ENCODE measurements around the gene ZC2HC1C.
"Not testable (repeated sequence)": the region's sequence is repeated elsewhere in the genome, so short reads cannot be mapped to it uniquely, and the experiment has no call there.

Gene ZC2HC1C

GRCh38 chr14:75094896-75095295 is 25.5 kb downstream of the ZC2HC1C start:
- no peak for DNase-seq (ENCODE audit: low spot score)

DNA sequence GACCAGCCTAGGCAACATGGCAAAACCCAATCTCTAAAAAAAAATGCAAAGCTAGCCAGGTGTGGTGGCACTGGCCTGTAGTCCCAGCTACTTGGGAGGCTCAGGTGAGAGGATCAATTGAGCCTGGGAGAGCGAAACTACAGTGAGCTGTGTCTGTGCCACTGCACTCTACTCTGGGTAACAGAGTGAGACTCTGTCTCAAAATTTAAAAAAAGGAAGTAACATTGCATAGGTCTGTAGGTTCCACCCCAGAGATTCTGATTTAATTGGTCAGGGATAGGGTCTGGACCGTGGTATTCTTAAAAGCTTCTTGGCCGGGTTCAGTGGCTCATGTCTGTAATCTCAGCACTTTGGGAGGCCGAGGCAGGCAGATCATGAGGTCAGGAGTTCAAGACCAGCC is 26.2 kb downstream of the ZC2HC1C start:
- DNase-seq (ENCODE audit: low spot score), result no peak

DNA sequence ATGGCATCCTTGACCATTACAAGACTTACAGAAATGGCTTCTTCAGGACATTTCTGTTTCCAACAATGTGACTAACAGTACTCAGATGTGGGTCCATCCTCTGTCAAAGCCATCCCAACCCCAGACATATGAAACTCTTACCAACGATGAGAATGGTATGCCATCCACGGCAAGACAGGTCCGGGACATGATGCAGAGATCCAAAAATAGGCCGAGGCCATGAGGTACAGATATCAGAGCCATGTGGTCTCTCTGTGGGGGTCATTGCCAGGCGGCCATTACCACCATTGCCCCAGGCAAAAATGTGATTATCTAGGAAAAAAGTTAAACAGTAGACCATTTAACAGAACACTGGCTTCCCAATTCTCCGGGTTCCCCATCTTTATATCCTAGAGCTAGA is 27.5 kb downstream of the ZC2HC1C start:
- DNase-seq (ENCODE audit: low spot score), result no peak

GRCh38 chr14:75098212-75098611 is 28.8 kb downstream of the ZC2HC1C start:
- no peak for DNase-seq (ENCODE audit: low spot score)

GRCh38 chr14:75098682-75099081 is 29.2 kb downstream of the ZC2HC1C start:
- DNase-seq (ENCODE audit: low spot score), result no peak

DNA sequence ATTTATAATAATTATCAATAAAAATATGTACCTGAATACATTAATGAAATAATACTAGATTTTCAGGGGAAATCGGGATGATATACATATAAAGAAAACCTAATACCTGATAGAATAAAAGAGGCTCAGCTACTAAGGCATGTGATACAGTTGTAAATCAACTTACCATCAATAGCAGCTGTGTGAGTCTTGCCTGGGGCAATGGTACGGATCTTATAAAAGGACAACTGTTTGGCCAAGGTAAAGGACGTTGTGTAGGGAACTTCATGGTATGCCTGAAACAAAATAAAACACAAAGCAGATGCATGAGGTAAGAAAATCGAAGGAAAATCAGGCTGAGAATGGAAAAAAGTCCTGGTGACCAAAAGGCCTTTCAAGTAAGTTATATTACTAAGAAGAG is 32.0 kb downstream of the ZC2HC1C start:
- no peak for DNase-seq (ENCODE audit: low spot score)

- DNase-seq (ENCODE audit: low spot score), result no peak
These were observed 37.7 kb downstream of the ZC2HC1C start for GRCh38 chr14:75107186-75107585.

GRCh38 chr14:75109877-75110276 is 40.4 kb downstream of the ZC2HC1C start:
- DNase-seq (ENCODE audit: low spot score), result no peak

- no peak for DNase-seq (ENCODE audit: low spot score)
These were observed 44.6 kb downstream of the ZC2HC1C start for GRCh38 chr14:75113932-75114539.

DNA sequence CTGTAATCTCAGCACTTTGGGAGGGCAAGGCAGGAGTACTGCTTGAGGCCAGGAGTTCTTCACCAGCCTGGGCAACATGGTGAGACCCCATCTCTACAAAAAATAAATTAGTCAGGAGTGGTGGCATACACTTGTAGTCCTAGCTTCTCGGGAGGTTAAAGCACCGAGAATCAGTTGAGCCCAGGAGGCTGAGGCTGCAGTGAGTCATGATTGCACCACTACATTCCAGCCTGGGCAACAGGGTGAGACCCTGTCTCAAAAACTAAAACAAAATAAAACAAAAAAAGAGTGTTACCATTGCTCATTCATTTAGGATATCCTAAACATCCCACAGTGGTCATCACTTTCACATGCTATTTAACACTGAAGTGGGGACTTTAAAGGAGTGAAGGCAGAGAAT is 49.6 kb downstream of the ZC2HC1C start:
- DNase-seq (ENCODE audit: low spot score), result no peak

DNA sequence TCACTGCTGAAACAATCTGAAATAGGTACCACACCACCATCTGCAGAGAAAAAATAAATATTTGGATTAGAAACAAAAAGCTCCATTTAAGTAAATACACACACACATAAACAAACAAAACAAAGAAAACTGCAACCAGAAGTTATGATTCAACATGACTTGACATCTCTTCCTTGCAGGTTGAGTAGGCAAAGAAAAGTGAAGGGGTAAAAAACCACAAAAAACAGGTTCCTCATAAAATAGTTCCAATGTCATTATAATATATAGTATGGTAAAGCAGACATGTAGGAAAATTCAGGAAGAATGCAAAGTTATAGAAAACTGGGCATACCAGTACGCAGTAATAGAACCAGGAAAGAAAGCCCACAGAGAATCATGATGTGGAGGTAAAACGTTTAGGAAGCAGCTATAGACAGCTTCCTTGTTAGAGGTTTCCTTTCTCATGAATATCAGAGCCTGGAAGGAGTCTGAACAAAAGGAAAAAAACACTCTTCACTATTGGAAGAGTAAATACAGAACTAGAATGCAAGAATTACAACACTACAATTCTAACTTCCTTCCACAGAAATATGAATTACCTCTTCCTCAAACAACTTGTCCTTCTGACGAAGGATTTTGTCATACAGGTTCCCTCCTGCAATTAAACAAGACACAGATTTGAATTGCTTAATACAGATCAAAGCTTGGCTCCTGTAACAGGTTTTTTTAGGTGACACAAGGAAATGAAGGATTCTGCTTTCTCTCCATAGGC is 51.3 kb downstream of the ZC2HC1C start:
- no peak for DNase-seq (ENCODE audit: low spot score)

DNA sequence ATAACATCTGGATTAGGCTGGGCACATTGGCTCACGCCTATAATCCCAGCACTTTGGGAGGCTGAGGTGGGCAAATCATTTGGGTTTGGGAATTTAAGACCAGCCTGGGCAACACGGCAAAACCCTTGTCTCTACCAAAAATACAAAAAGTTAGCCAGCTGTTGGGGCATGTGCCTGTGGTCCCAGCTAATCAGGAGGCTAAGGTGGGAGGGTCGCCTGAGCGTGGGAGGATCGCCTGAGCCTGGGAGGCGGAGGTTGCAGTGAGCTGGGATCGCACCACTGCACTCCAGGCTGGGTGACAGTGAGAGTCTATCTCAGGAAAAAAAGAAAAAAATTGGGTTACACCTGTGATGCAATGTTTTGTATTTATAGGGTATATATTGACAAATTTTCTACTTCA is 52.1 kb downstream of the ZC2HC1C start:
- DNase-seq (ENCODE audit: low spot score), result no peak

GRCh38 chr14:75123991-75124390 is 54.5 kb downstream of the ZC2HC1C start:
- no peak for DNase-seq (ENCODE audit: low spot score)

- no peak for DNase-seq (ENCODE audit: low spot score)
These were observed 56.2 kb downstream of the ZC2HC1C start for GRCh38 chr14:75125617-75126016.

GRCh38 chr14:75126121-75126544 is 56.7 kb downstream of the ZC2HC1C start:
- no peak for DNase-seq (ENCODE audit: low spot score)

DNA sequence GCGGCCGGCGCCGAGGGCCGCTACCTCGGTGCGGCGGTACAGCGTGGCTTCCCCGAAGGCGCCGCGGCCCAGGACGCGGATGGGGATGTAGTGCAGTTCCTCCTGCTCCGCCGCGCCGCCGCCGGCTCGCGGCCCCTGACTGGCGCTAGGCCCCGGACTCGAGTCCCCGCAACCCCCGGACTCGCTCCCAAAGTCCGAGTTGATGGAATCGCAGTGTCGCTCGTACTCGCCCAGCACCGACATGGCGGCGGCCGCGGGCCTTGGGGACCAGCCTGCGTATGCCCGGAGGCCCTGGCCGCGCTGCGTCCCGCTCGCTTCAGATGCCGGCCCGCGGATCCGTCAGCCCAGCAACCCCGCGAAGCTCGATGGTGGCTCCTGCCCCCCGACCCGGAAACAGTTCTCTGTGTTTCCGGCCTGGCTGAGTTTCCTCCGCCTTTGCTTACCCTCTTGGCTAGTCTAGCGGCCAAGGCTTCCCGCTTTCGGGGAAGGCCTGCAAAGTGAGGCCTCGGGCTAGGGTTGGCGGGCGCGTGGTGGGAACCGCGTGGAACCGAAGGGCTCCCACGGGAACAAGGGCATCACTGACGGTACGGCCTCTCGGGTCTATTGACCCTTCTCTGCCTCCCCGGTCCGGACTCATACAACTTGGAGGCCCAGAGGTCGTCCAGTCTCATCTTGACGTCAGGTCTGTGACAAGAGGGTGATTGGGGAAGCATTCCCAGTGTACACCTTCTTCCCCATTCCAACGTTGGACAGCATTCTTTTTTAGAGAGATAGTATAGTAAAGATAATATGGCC is 57.4 kb downstream of the ZC2HC1C start, which contains the start of gene NEK9:
NEK9 (minus strand) TSS at position 370 of the 795 bp plus-strand sequence; CDS start at position 243, 127 bp downstream.
- DNase-seq (ENCODE audit: low spot score), result peak; percentile 93

GRCh38 chr14:75127474-75127820 is 58.0 kb downstream of the ZC2HC1C start:
- DNase-seq (ENCODE audit: low spot score), result not testable (repeated sequence)

DNA sequence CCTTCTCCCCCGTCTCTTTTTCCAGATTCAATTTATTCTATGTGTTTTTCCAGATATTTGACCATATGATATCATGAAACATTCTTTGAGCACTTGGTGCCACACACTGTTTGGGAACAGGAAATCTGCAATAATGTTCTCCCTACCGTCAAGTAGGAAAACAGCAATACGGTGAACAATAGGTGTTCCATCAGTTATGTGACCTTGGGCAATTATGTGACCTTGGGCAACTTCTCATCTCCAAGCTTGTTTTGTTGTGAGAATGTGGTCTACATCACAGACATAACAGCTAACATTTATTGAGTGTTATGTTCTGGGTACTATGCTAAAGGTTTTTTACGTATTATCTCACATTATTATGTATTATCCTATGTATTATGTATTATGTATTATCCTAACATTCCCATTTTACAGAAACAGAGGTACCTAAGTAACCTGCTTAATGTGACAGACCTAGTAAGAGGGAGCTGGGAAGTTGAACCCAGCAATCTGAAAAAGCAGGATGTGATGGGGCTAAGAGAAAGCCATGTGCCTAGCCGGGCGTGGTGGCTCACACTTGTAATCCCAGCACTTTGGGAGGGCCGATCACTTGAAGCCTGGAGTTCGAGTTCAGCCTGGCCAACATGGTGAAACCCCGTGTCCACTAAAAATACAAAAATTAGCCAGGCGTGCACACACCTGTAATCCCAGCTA is 58.6 kb downstream of the ZC2HC1C start:
- DNase-seq (ENCODE audit: low spot score), result no peak

GRCh38 chr14:75128596-75128990 is 59.2 kb downstream of the ZC2HC1C start:
- DNase-seq (ENCODE audit: low spot score), result no peak
